ENCODE results near the gene ENTPD1. TPM values are rescaled to one million over a fixed set of nuclear protein-coding genes. Genes with fewer than 3 reads are reported as not detected.
A peak's percentile ranks its signal among the peaks of the same experiment; 100 is the strongest.
"Not testable (repeated sequence)": the region's sequence is repeated elsewhere in the genome, so short reads cannot be mapped to it uniquely, and the experiment has no call there.

The ENTPD1 gene, protein sequence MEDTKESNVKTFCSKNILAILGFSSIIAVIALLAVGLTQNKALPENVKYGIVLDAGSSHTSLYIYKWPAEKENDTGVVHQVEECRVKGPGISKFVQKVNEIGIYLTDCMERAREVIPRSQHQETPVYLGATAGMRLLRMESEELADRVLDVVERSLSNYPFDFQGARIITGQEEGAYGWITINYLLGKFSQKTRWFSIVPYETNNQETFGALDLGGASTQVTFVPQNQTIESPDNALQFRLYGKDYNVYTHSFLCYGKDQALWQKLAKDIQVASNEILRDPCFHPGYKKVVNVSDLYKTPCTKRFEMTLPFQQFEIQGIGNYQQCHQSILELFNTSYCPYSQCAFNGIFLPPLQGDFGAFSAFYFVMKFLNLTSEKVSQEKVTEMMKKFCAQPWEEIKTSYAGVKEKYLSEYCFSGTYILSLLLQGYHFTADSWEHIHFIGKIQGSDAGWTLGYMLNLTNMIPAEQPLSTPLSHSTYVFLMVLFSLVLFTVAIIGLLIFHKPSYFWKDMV
- total RNA-seq: 10 to 100 TPM in 1 of 2 donors, 1 to 10 TPM in 1; 5.4 to 13.8 TPM
- 1.7 to 27.8 reads per million in 2 donors for total RNA-seq

DNA sequence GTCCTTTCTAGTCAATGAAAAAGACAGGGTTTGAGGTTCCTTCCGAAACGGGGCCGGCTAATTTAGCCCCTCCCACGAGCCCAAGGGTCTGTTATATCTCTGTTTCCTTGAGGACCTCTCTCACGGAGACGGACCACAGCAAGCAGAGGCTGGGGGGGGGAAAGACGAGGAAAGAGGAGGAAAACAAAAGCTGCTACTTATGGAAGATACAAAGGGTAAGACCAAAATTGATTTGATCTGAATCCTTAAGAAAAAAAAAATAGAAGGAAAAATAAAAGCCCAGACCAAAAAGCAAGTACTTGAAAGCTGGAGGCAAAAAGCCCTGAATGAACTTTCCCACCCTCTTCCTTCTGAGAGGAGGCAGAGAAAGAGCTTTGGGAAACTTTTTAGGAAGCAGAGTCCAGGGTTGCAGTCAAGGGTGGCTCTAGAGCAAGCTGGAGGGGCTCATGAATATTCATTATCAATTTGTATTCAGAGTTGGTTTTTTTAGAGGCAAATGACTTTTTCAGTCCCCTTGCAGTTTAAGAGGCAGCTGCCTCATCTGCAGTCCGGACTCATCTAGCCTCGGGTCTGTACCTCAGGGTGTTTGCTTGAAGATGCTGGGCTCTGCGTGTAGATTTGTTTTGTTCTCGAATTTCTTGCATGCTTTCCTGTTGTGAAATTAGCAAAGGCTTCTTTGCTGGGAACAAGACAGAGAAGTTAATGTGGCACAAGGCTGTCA lies at the start of gene ENTPD1:
TSS of gene ENTPD1 (plus strand) at position 123 of the 721 bp plus-strand sequence. CDS start at position 200, 77 bp downstream.
- Mint-ChIP-seq H3K4me3 (peak within 1 kb of the TSS; percentile 60), H3K4me1 (peaks cover 13% of the 10 kb centered on the region), H3K27ac (peak within 1 kb of the TSS; percentile 43), H3K27me3 (peaks cover 21% of the 10 kb centered on the region), H3K36me3 (ENCODE audit: low read depth) (no peaks in the 10 kb centered on the region)
- DNase-seq: no peak
- no peaks in the 10 kb centered on the region for H3K9me3 ChIP-seq (ENCODE audit: control insufficient read depth, low read length, poor library complexity, severe bottlenecking)
- peak; percentile 19 for ATAC-seq

DNA sequence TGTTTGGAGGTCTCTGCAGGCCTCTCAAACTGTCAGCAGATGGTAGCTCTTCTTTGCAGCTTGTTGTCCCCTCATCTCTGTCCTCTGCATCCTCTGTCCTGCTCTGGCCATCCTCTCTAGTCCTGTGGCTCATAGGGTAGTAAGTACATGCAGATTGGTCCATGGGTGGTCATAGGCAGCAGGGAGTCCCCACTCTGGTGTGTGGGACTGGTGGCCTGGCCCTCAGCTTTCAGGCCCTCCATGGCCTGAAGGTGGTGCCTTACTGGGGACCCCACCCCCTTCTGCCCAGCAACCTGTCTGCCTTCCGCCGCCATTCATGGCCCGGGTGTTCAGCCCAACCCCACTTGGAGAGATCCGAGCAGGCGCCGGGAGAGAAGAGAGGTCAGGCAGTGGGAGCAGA lies 49.4 kb upstream of the ENTPD1 start:
- DNase-seq: no peak
- no peak for ATAC-seq
- Mint-ChIP-seq H3K36me3 (ENCODE audit: low read depth) (no peaks in the 10 kb centered on the region), H3K27me3 (no peaks in the 10 kb centered on the region), H3K4me1 (no peaks in the 10 kb centered on the region), H3K4me3 (no peak overlapping the region), H3K27ac (no peak overlapping the region)
- H3K9me3 ChIP-seq (ENCODE audit: control insufficient read depth, low read length, poor library complexity, severe bottlenecking): no peaks in the 10 kb centered on the region

DNA sequence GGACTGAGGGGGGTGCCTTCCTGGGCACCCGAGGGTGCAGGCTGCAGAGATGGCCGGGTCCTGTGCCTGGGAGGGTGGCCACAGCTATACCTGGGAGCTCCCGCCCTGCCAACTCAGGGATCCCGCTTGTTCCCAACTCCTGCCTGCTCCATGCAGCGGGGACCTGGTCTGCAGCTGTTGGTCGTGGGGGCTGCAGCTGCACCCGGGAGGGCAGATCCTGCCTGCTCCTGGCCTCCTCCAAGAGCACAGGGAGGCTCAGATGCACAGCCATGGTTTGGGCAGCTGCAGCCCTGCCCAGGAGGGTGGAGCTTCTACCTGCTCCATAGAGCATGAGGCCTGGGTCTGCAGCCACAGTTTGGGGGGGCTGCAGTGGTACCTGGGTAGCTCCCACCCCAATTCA lies 49.0 kb upstream of the ENTPD1 start:
- ATAC-seq: no peak

DNA sequence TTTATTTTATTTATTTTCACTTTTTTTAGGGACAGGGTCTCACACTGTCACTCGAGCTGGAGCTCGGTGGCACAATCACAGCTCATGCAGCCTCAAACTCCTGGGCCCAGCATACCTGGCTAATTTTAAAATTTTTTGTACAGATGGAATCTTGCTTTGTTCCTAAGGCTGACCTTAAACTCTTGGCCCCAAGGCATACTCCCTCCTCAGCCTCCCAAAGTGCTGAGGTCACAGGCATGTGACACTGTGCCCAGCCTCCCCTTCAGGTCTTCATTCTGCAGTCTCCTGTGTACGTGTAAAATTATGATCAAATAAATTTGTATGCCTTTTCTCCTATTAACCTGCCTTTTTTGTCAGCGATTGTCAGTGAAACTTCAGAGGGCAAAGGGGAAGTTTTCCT lies 44.5 kb upstream of the ENTPD1 start:
- DNase-seq (no peak), ATAC-seq (no peak)
- no peaks in the 10 kb centered on the region for H3K27me3 Mint-ChIP-seq
- no peak overlapping the region for H3K4me3 Mint-ChIP-seq
- no peaks in the 10 kb centered on the region for H3K36me3 Mint-ChIP-seq (ENCODE audit: low read depth)
- H3K4me1 Mint-ChIP-seq: no peaks in the 10 kb centered on the region
- no peak overlapping the region for H3K27ac Mint-ChIP-seq
- no peaks in the 10 kb centered on the region for H3K9me3 ChIP-seq (ENCODE audit: control insufficient read depth, low read length, poor library complexity, severe bottlenecking)

More for the DNA sequence above, 49.0 kb upstream of the ENTPD1 start:
- no peaks in the 10 kb centered on the region for H3K27me3 Mint-ChIP-seq
- no peaks in the 10 kb centered on the region for H3K36me3 Mint-ChIP-seq (ENCODE audit: low read depth)
- no peak overlapping the region for H3K27ac Mint-ChIP-seq
- H3K4me3 Mint-ChIP-seq: no peak overlapping the region
- no peaks in the 10 kb centered on the region for H3K4me1 Mint-ChIP-seq
- DNase-seq: no peak
- no peaks in the 10 kb centered on the region for H3K9me3 ChIP-seq (ENCODE audit: control insufficient read depth, low read length, poor library complexity, severe bottlenecking)

DNA sequence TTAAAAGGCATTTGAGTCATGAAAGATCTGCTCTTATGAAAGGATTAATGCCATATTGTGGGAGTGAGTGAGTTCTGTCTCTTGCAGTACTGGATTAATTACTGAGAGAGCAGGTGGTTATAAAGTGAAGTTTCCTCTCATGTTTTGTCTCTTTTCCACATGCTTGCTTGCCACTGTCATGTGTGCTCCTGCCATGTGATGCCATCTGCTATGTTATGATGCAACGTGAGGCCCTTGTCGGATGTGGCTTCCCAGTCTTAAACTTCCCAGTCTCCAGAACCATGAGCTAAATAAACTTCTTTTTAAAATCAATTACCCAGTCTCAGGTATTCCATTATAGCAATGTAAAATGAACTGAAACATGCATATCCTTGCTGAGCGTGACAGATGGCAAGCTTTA lies 39.5 kb upstream of the ENTPD1 start:
- Mint-ChIP-seq H3K4me3 (no peak overlapping the region), H3K4me1 (no peaks in the 10 kb centered on the region), H3K27ac (no peak overlapping the region), H3K36me3 (ENCODE audit: low read depth) (no peaks in the 10 kb centered on the region), H3K27me3 (peaks cover 22% of the 10 kb centered on the region)
- no peaks in the 10 kb centered on the region for H3K9me3 ChIP-seq (ENCODE audit: control insufficient read depth, low read length, poor library complexity, severe bottlenecking)
- ATAC-seq (no peak), DNase-seq (no peak)

DNA sequence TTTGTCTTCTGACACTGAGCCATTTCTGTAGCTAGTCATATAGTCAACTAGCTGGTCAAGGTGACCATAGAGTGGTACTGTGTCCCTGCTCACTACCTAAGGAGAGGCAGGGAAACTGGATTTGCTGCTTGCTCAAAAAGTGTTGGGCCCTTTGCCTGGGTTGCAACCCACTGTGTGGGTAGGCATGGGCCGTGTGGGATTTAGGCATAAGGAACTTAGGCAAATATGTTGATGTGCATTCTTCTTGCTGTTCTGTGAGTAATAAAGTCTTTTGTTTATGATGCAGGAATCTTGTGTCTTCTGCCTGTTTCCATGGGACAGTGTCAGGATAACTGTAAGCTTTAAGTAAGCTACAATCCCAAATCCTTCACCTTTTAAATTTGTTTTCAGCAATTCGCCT lies 39.1 kb upstream of the ENTPD1 start:
- no peak for DNase-seq
- Mint-ChIP-seq H3K27me3 (peaks cover 22% of the 10 kb centered on the region), H3K27ac (no peak overlapping the region), H3K4me1 (no peaks in the 10 kb centered on the region), H3K4me3 (no peak overlapping the region), H3K36me3 (ENCODE audit: low read depth) (no peaks in the 10 kb centered on the region)
- no peaks in the 10 kb centered on the region for H3K9me3 ChIP-seq (ENCODE audit: control insufficient read depth, low read length, poor library complexity, severe bottlenecking)
- ATAC-seq: no peak

DNA sequence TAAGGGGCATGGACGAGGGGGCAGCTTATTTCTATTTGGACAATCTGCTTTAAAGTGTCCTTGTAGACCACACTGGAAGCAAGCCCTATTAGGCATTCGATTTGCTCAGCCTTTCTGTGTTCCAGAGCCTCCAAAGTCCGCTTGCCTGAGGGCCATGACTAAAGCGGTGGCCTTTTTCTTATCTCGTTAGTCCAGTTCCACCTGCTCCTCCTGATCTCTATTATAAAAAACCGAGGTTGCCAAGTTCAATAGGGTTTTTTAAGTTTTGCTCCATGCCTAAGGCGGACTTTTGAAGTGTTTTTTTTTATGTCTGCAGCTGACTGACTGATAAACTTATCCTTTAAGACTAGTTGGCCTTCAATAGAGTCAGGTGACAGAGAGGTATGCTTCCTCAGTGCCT lies 35.2 kb upstream of the ENTPD1 start:
- not testable (repeated sequence) for H3K4me1 Mint-ChIP-seq; ATAC-seq; H3K27ac Mint-ChIP-seq; DNase-seq; H3K4me3 Mint-ChIP-seq; H3K9me3 ChIP-seq (ENCODE audit: control insufficient read depth, low read length, poor library complexity, severe bottlenecking); H3K36me3 Mint-ChIP-seq (ENCODE audit: low read depth)
- H3K27me3 Mint-ChIP-seq: peaks cover 22% of the 10 kb centered on the region

DNA sequence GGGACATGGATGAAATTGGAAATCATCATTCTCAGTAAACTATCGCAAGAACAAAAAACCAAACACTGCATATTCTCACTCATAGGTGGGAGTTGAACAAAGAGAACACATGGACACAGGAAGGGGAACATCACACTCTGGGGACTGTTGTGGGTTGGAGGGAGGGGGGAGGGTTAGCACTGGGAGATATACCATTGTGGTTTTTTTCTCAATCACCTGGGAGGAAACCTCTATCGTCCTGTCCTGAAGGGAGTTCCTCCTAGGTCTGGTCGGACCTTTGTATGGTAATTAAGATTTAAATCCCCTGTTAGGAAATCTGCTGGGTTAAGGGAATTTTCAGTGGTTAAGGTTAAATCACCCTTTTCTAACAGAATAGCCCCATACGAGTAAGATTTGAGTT lies 33.5 kb upstream of the ENTPD1 start:
- H3K27ac Mint-ChIP-seq; ATAC-seq; H3K36me3 Mint-ChIP-seq (ENCODE audit: low read depth); H3K4me1 Mint-ChIP-seq; DNase-seq; H3K9me3 ChIP-seq (ENCODE audit: control insufficient read depth, low read length, poor library complexity, severe bottlenecking); H3K4me3 Mint-ChIP-seq: not testable (repeated sequence)
- peaks cover 19% of the 10 kb centered on the region for H3K27me3 Mint-ChIP-seq

DNA sequence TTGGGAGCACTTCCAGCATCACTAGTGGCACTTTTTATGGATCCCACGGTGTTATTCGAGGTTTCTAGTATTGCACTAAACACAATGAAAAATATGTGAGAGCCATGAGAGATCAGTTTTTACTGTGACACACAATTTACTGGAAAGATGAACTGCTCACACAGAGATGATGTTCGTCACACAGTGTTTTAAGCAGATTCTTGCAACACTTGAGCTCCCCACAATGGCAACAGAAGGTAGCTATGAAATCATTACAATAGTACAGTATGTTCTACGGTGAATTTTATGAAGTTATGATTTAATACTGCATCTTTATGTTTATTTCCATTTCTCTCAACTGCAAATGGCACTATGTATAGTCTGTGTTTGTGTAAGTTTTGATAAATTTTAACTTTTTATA lies 27.4 kb upstream of the ENTPD1 start:
- peaks cover 2% of the 10 kb centered on the region for H3K4me1 Mint-ChIP-seq
- no peaks in the 10 kb centered on the region for H3K9me3 ChIP-seq (ENCODE audit: control insufficient read depth, low read length, poor library complexity, severe bottlenecking)
- H3K27me3 Mint-ChIP-seq: peaks cover 5% of the 10 kb centered on the region
- no peak for DNase-seq
- no peak for ATAC-seq
- no peaks in the 10 kb centered on the region for H3K36me3 Mint-ChIP-seq (ENCODE audit: low read depth)
- no peak overlapping the region for H3K4me3 Mint-ChIP-seq
- H3K27ac Mint-ChIP-seq: no peak overlapping the region

DNA sequence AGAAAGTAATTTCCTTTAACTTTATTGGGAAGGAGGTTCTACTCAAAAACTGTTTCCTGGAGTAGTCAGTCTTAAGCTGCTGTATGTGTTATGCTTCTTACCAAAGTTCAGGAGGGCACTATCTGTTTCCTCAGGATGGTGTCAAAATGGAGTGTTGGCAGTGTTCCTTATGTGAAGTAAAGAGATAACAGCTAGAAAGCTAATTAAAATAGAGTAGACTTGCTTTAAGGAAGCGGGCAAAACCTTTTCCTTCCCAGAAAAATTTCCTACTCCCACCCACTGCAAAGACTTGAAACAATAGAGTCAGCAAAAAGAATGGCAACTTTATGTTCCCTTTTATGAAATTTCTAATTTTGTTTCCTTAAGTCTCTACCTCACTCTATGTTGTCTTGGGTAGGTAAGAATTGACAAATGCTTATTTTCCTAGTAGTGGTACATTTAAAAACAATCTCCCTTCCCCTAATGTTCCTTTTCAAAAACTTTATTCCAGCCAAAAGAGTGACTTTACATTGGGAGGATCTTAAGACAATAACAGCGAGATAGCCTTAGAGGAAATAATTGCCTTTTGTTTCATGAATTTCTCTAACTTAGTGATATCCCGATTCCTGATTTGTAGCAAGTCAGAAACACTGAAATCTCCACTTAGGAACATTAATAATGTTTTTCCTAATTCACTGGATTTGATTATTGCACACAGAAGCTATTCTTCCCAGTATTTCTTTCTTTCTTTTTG lies 26.5 kb upstream of the ENTPD1 start:
- Mint-ChIP-seq H3K4me1 (peaks cover 2% of the 10 kb centered on the region), H3K27ac (no peak overlapping the region), H3K36me3 (ENCODE audit: low read depth) (no peaks in the 10 kb centered on the region), H3K4me3 (no peak overlapping the region), H3K27me3 (peaks cover 5% of the 10 kb centered on the region)
- DNase-seq (no peak), ATAC-seq (no peak)
- no peaks in the 10 kb centered on the region for H3K9me3 ChIP-seq (ENCODE audit: control insufficient read depth, low read length, poor library complexity, severe bottlenecking)

DNA sequence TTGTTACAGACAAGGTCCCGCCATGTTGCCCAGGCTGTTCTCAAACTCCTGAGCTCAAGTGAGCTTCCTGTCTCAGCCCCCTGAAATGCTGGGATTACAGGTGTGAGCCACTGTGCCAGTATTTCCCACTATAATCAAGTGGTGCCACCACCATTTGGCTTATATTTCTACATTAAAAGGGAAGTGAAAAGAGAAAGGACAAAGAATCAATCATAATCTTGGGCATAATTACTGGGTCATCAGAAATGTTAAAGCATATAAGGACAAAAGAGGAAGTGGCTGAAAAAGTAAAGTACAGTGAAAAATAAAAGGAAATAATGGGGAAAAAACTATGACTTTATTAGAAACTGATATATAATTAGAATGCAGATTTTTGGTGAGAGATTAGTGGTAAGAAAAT lies 25.7 kb upstream of the ENTPD1 start:
- Mint-ChIP-seq H3K36me3 (ENCODE audit: low read depth) (no peaks in the 10 kb centered on the region), H3K27ac (no peak overlapping the region)
- no peak for ATAC-seq

DNA sequence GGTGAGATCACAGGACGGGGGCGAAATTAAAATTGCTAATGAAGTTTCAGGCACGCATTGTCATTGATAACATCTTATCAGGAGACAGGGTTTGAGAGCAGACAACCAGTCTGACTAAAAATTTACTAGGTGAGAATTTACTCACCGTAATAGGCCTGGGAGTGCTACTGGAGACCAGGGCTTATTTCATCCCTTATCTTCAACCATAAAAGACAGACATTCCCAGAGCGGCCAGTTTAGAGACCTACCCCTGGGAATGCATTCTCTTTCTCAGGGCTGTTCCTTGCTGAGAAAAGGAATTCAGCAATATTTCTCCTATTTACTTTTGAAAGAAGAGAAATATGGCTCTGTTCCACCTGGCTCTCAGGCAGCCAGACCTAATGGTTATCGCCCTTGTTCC lies 23.1 kb upstream of the ENTPD1 start:
- DNase-seq; H3K4me1 Mint-ChIP-seq; H3K4me3 Mint-ChIP-seq; H3K36me3 Mint-ChIP-seq (ENCODE audit: low read depth); ATAC-seq; H3K9me3 ChIP-seq (ENCODE audit: control insufficient read depth, low read length, poor library complexity, severe bottlenecking); H3K27ac Mint-ChIP-seq: not testable (repeated sequence)
- peaks cover 16% of the 10 kb centered on the region for H3K27me3 Mint-ChIP-seq

More for the DNA sequence above, 25.7 kb upstream of the ENTPD1 start:
- no peak for DNase-seq
- Mint-ChIP-seq H3K4me3 (no peak overlapping the region), H3K27me3 (peaks cover 5% of the 10 kb centered on the region), H3K4me1 (peaks cover 2% of the 10 kb centered on the region)
- no peaks in the 10 kb centered on the region for H3K9me3 ChIP-seq (ENCODE audit: control insufficient read depth, low read length, poor library complexity, severe bottlenecking)

DNA sequence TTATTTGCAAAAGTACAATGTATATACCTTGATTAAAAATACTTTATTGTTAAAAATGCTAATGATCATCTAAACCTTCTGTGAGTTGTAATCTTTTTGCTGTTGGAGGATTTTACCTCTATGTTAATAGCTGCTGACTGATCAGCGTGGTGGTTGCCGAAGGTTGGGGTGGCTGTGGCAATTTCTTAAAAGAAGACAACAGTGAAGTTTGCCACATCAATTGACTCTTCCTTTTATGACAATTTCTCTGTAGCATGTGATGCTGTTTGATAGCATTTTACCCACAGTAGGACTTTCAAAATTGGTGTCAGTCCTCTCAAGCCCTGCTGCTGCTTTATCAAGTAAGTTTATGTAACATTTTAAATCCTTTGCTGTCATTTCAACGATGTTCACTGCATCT lies 16.9 kb upstream of the ENTPD1 start:
- no peaks in the 10 kb centered on the region for H3K9me3 ChIP-seq (ENCODE audit: control insufficient read depth, low read length, poor library complexity, severe bottlenecking)
- Mint-ChIP-seq H3K4me1 (no peaks in the 10 kb centered on the region), H3K27ac (no peak overlapping the region), H3K27me3 (peaks cover 32% of the 10 kb centered on the region), H3K36me3 (ENCODE audit: low read depth) (no peaks in the 10 kb centered on the region), H3K4me3 (no peak overlapping the region)
- ATAC-seq: no peak
- DNase-seq: no peak
